Measurements from ENCODE around the gene PCDHGB1.

Gene PCDHGB1

DNA sequence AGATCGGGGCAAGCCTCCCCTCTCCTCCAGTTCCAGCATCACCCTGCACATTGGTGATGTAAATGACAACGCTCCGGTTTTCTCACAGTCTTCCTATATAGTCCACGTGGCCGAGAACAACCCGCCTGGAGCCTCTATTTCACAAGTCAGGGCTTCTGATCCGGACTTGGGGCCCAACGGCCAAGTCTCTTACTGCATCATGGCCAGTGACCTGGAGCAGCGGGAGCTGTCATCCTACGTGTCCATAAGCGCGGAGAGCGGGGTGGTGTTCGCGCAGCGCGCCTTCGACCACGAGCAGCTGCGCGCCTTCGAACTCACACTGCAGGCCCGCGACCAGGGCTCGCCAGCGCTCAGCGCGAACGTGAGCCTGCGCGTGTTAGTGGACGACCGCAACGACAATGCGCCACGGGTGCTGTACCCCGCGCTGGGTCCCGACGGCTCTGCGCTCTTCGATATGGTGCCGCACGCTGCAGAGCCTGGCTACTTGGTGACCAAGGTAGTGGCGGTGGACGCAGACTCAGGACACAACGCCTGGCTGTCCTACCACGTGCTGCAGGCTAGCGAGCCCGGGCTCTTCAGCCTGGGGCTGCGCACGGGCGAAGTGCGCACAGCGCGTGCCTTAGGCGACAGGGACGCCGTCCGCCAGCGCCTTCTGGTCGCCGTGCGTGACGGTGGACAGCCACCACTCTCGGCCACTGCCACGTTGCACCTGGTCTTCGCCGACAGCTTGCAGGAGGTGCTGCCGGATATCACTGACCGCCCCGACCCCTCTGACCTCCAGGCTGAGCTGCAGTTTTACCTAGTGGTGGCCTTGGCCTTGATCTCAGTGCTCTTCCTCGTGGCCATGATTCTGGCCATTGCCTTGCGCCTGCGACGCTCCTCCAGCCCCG is 39.5 kb downstream of the PCDHGB1 start:
- no peaks in the 10 kb centered on the region for H3K4me1 ChIP-seq (ENCODE audit: control insufficient read depth, insufficient read depth, low read length)
- no peak overlapping the region for H3K27ac ChIP-seq (ENCODE audit: extremely low read depth, low read depth, low read length)
- no peak overlapping the region for H3K4me3 ChIP-seq (ENCODE audit: low read depth, low read length)
- no peaks in the 10 kb centered on the region for H3K9me3 ChIP-seq (ENCODE audit: control insufficient read depth, insufficient read depth, low read depth, low read length)
- TF ChIP-seq ZNF544 (tag by site-specific recombination; IDR thresholded peaks at IDR 0.05) = no peak
- TF ChIP-seq, protein P1, sequence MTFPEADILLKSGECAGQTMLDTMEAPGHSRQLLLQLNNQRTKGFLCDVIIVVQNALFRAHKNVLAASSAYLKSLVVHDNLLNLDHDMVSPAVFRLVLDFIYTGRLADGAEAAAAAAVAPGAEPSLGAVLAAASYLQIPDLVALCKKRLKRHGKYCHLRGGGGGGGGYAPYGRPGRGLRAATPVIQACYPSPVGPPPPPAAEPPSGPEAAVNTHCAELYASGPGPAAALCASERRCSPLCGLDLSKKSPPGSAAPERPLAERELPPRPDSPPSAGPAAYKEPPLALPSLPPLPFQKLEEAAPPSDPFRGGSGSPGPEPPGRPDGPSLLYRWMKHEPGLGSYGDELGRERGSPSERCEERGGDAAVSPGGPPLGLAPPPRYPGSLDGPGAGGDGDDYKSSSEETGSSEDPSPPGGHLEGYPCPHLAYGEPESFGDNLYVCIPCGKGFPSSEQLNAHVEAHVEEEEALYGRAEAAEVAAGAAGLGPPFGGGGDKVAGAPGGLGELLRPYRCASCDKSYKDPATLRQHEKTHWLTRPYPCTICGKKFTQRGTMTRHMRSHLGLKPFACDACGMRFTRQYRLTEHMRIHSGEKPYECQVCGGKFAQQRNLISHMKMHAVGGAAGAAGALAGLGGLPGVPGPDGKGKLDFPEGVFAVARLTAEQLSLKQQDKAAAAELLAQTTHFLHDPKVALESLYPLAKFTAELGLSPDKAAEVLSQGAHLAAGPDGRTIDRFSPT (tag by site-specific recombination; IDR thresholded peaks at IDR 0.05) = no peak
- no peak for TF ChIP-seq ZNF155 (tag by site-specific recombination; IDR thresholded peaks at IDR 0.05)
- TF ChIP-seq GLIS2 (tag by site-specific recombination; IDR thresholded peaks at IDR 0.05) = no peak
- TF ChIP-seq ZNF626 (tag by site-specific recombination; IDR thresholded peaks at IDR 0.05) = no peak
- TF ChIP-seq, protein P2, sequence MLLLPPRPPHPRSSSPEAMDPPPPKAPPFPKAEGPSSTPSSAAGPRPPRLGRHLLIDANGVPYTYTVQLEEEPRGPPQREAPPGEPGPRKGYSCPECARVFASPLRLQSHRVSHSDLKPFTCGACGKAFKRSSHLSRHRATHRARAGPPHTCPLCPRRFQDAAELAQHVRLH (tag by site-specific recombination; IDR thresholded peaks at IDR 0.05) = no peak
- no peak for TF ChIP-seq ZNF629 (tag by site-specific recombination; IDR thresholded peaks at IDR 0.05)
- no peak for TF ChIP-seq ZNF391 (tag by site-specific recombination; IDR thresholded peaks at IDR 0.05; ENCODE audit: borderline replicate concordance, low read depth)
- no peak for TF ChIP-seq ZNF19 (tag by site-specific recombination; IDR thresholded peaks at IDR 0.05; ENCODE audit: low read depth)
- TF ChIP-seq, protein P3, sequence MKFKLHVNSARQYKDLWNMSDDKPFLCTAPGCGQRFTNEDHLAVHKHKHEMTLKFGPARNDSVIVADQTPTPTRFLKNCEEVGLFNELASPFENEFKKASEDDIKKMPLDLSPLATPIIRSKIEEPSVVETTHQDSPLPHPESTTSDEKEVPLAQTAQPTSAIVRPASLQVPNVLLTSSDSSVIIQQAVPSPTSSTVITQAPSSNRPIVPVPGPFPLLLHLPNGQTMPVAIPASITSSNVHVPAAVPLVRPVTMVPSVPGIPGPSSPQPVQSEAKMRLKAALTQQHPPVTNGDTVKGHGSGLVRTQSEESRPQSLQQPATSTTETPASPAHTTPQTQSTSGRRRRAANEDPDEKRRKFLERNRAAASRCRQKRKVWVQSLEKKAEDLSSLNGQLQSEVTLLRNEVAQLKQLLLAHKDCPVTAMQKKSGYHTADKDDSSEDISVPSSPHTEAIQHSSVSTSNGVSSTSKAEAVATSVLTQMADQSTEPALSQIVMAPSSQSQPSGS (tag by site-specific recombination; IDR thresholded peaks at IDR 0.05; ENCODE audit: low read depth) = no peak
- TF ChIP-seq ZNF37A (tag by site-specific recombination; IDR thresholded peaks at IDR 0.05) = no peak
- TF ChIP-seq, protein P4, sequence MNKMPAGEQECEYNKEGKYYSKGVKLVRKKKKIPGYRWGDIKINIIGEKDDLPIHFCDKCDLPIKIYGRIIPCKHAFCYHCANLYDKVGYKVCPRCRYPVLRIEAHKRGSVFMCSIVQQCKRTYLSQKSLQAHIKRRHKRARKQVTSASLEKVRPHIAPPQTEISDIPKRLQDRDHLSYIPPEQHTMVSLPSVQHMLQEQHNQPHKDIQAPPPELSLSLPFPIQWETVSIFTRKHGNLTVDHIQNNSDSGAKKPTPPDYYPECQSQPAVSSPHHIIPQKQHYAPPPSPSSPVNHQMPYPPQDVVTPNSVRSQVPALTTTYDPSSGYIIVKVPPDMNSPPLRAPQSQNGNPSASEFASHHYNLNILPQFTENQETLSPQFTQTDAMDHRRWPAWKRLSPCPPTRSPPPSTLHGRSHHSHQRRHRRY (tag by site-specific recombination; IDR thresholded peaks at IDR 0.05) = no peak
- no peak for TF ChIP-seq ZNF664 (tag by site-specific recombination; IDR thresholded peaks at IDR 0.05)
- TF ChIP-seq, protein P5, sequence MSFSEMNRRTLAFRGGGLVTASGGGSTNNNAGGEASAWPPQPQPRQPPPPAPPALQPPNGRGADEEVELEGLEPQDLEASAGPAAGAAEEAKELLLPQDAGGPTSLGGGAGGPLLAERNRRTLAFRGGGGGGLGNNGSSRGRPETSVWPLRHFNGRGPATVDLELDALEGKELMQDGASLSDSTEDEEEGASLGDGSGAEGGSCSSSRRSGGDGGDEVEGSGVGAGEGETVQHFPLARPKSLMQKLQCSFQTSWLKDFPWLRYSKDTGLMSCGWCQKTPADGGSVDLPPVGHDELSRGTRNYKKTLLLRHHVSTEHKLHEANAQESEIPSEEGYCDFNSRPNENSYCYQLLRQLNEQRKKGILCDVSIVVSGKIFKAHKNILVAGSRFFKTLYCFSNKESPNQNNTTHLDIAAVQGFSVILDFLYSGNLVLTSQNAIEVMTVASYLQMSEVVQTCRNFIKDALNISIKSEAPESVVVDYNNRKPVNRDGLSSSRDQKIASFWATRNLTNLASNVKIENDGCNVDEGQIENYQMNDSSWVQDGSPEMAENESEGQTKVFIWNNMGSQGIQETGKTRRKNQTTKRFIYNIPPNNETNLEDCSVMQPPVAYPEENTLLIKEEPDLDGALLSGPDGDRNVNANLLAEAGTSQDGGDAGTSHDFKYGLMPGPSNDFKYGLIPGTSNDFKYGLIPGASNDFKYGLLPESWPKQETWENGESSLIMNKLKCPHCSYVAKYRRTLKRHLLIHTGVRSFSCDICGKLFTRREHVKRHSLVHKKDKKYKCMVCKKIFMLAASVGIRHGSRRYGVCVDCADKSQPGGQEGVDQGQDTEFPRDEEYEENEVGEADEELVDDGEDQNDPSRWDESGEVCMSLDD (tag by site-specific recombination; IDR thresholded peaks at IDR 0.05) = no peak
- TF ChIP-seq GLIS1 (tag by site-specific recombination; IDR thresholded peaks at IDR 0.05) = no peak
- no peak for TF ChIP-seq ZNF214 (tag by site-specific recombination; IDR thresholded peaks at IDR 0.05; ENCODE audit: borderline replicate concordance)
- no peaks in the 10 kb centered on the region for H3K36me3 ChIP-seq (ENCODE audit: control insufficient read depth in 2 of 2, insufficient read depth in 1 of 2, low read length in 2 of 2)
- POLR2A ChIA-PET = no interaction called here
- CTCF ChIA-PET = interaction anchor here (0.9 to 4.2 kb wide), 7 partner anchors 9 to 175 kb away, joined by 3 to 25 read pairs (median 4); partner anchors contain the start of genes PCDHGA1, PCDHGA10 and PCDHGB1
